IMR-90 (cell line): ENCODE data around the gene SUGCT. TPM values are rescaled to one million over a fixed set of nuclear protein-coding genes. Genes with fewer than 3 reads are reported as not detected.
A peak's percentile ranks its signal among the peaks of the same experiment; 100 is the strongest.

Experiments used
- ATAC-seq: fragments of 200-7000 bp; cut with Tn5 transposase; 2 replicates; pipeline ENCODE4 v1.9.1; 2020; ENCODE audit warnings: low read depth, mild to moderate bottlenecking, moderate library complexity
- BruUV-seq: library from RNA; stranded (reverse); fragments of 400-500 nt; replicated peaks from 2 replicates; lab custom pipeline; 2021; lab: Mats Ljungman, UMichigan
- CTCF ChIA-PET: fragments of 300-600 bp; formaldehyde crosslinking; extraction: SDS; loops from one replicate; lab custom pipeline; 2021; ENCODE audit warnings: antibody characterized with exemption; lab: Yijun Ruan, JAX
- POLR2A ChIA-PET: fragments of 300-600 bp; sonication (Branson Sonifier 250); formaldehyde crosslinking; loops from one replicate; lab custom pipeline; 2022; ENCODE audit warnings: antibody characterized with exemption; ENCODE audit not compliant: unreplicated experiment; lab: Charles Lee
- DNase-seq: peaks from one replicate; pipeline ENCODE4 v3.0.0; 2013
- H2AFZ ChIP-seq: replicated peaks from 2 replicates; pipeline ENCODE3; 2013; ENCODE audit warnings: low read length, mild to moderate bottlenecking; ENCODE audit not compliant: poor library complexity
- H2AK5ac ChIP-seq: 2 replicates; pipeline ENCODE4 v1.6.1; 2013; ENCODE audit warnings: low read depth, low read length, inconsistent platforms
- H2AK9ac ChIP-seq: replicated peaks from 2 replicates; pipeline ENCODE3; 2013; ENCODE audit warnings: mild to moderate bottlenecking, low read depth, low read length, moderate library complexity; ENCODE audit not compliant: poor library complexity
- H2BK120ac ChIP-seq: 2 replicates; pipeline ENCODE4 v1.6.1; 2013; ENCODE audit warnings: low read depth, low read length, inconsistent platforms
- H2BK15ac ChIP-seq: 3 replicates; pipeline ENCODE4 v1.6.1; 2013; ENCODE audit warnings: low read depth, low read length, inconsistent platforms
- H2BK20ac ChIP-seq: 2 replicates; pipeline ENCODE4 v1.6.1; 2013; ENCODE audit warnings: low read depth, mild to moderate bottlenecking, inconsistent platforms, low read length, moderate library complexity
- H2BK5ac ChIP-seq: 2 replicates; pipeline ENCODE4 v1.6.1; 2013; ENCODE audit warnings: mild to moderate bottlenecking, low read depth, low read length, inconsistent platforms; ENCODE audit not compliant: poor library complexity, severe bottlenecking
- H3K14ac ChIP-seq: replicated peaks from 2 replicates; pipeline ENCODE4 v1.6.1; 2013; ENCODE audit warnings: low read depth, low read length, inconsistent platforms
- H3K18ac ChIP-seq: 2 replicates; pipeline ENCODE4 v1.6.1; 2013; ENCODE audit warnings: low read depth, low read length, control low read depth
- H3K23ac ChIP-seq: 2 replicates; pipeline ENCODE4 v1.6.1; 2013; ENCODE audit warnings: low read depth, low read length, inconsistent platforms
- H3K27ac ChIP-seq: 2 replicates; pipeline ENCODE4 v1.5.1; 2013; ENCODE audit warnings: mild to moderate bottlenecking, control low read depth, low read length; ENCODE audit not compliant: insufficient read depth
- H3K27me3 ChIP-seq: 2 replicates; pipeline ENCODE4 v1.6.1; 2013; ENCODE audit warnings: low read length; ENCODE audit not compliant: control insufficient read depth, insufficient read depth
- H3K36me3 ChIP-seq: 2 replicates; pipeline ENCODE4 v1.6.1; 2013; ENCODE audit warnings: low read length, mixed read lengths; ENCODE audit not compliant: control insufficient read depth, insufficient read depth
- H3K4ac ChIP-seq: 2 replicates; pipeline ENCODE4 v1.6.1; 2013; ENCODE audit warnings: low read depth, low read length, inconsistent platforms
- H3K4me1 ChIP-seq: 2 replicates; pipeline ENCODE4 v1.6.1; 2013; ENCODE audit warnings: low read length, mixed read lengths; ENCODE audit not compliant: control insufficient read depth, insufficient read depth
- H3K4me2 ChIP-seq: 2 replicates; pipeline ENCODE4 v1.6.1; 2013; ENCODE audit warnings: low read depth, mild to moderate bottlenecking, control low read depth, low read length, moderate library complexity
- H3K4me3 ChIP-seq: 2 replicates; pipeline ENCODE4 v1.5.1; 2013; ENCODE audit warnings: low read depth, mild to moderate bottlenecking, control low read depth, low read length, moderate library complexity; ENCODE audit not compliant: insufficient read depth
- H3K56ac ChIP-seq: 2 replicates; pipeline ENCODE4 v1.6.1; 2013; ENCODE audit warnings: low read length, inconsistent platforms; ENCODE audit not compliant: insufficient read depth; ENCODE audit errors: extremely low read depth
- H3K79me1 ChIP-seq, 2 experiments: 2 replicates each; pipeline ENCODE4 v1.6.1; 2013; ENCODE audit warnings: low read length in 2 of 2, inconsistent platforms in 1 of 2, low read depth in 1 of 2
- H3K9ac ChIP-seq: 2 replicates; pipeline ENCODE4 v1.6.1; 2013; ENCODE audit warnings: low read depth, low read length, control low read depth
- H3K9me1 ChIP-seq: 2 replicates; pipeline ENCODE4 v1.6.1; 2013; ENCODE audit warnings: low read length, inconsistent platforms; ENCODE audit not compliant: insufficient read depth
- H3K9me3 ChIP-seq: 2 replicates; pipeline ENCODE4 v1.6.1; 2013; ENCODE audit warnings: low read length; ENCODE audit not compliant: control insufficient read depth, insufficient read depth
- H4K20me1 ChIP-seq: 2 replicates; pipeline ENCODE4 v1.6.1; 2013; ENCODE audit warnings: low read length, inconsistent platforms; ENCODE audit not compliant: insufficient read depth
- H4K5ac ChIP-seq: 2 replicates; pipeline ENCODE4 v1.6.1; 2013; ENCODE audit warnings: mild to moderate bottlenecking, low read depth, low read length, control low read depth
- H4K8ac ChIP-seq, 2 experiments: 2 replicates each; pipeline ENCODE4 v1.6.1; 2013; ENCODE audit warnings: low read depth in 2 of 2, low read length in 2 of 2, control low read depth in 1 of 2, inconsistent platforms in 1 of 2
- H4K91ac ChIP-seq: 2 replicates; pipeline ENCODE4 v1.6.1; 2013; ENCODE audit warnings: low read depth, low read length, inconsistent platforms; ENCODE audit not compliant: insufficient read depth
- BHLHE40 ChIP-seq: fragments of 150-350 bp; IDR thresholded peaks from 2 replicates; pipeline ENCODE4 v1.6.1; 2016; ENCODE audit warnings: mild to moderate bottlenecking, low read depth, low read length
- CEBPB ChIP-seq: IDR thresholded peaks from 2 replicates; pipeline ENCODE4 v1.6.1; 2012; ENCODE audit warnings: low read depth, low read length, improper control_type of control experiment
- CHD1 ChIP-seq: IDR thresholded peaks from 2 replicates; pipeline ENCODE4 v1.6.1; 2012; ENCODE audit warnings: low read depth, low read length, improper control_type of control experiment
- CTCF ChIP-seq: conservative IDR thresholded peaks from 2 replicates; pipeline ENCODE4 v1.5.1; 2012; ENCODE audit warnings: mild to moderate bottlenecking, low read depth, low read length, improper control_type of control experiment
- ELK1 ChIP-seq: fragments of 150-350 bp; IDR thresholded peaks from 2 replicates; pipeline ENCODE4 v1.6.1; 2016; ENCODE audit warnings: low read depth, mild to moderate bottlenecking, low read length, moderate library complexity, borderline replicate concordance
- FOS ChIP-seq: fragments of 150-350 bp; IDR thresholded peaks from 2 replicates; pipeline ENCODE4 v1.6.1; 2016; ENCODE audit warnings: low read depth, low read length
- MAFK ChIP-seq: IDR thresholded peaks from 2 replicates; pipeline ENCODE4 v1.6.1; 2012; ENCODE audit warnings: low read depth, low read length, improper control_type of control experiment
- MAZ ChIP-seq: IDR thresholded peaks from 2 replicates; pipeline ENCODE4 v1.6.1; 2012; ENCODE audit warnings: low read depth, mild to moderate bottlenecking, low read length, improper control_type of control experiment, moderate library complexity, borderline replicate concordance
- MXI1 ChIP-seq: IDR thresholded peaks from 2 replicates; pipeline ENCODE4 v1.6.1; 2012; ENCODE audit warnings: low read depth, mild to moderate bottlenecking, low read length, moderate library complexity, borderline replicate concordance
- NFE2L2 ChIP-seq: fragments of 150-350 bp; IDR thresholded peaks from 2 replicates; pipeline ENCODE4 v1.6.1; 2016; ENCODE audit warnings: low read depth, mild to moderate bottlenecking, low read length
- RAD21 ChIP-seq: IDR thresholded peaks from 2 replicates; pipeline ENCODE4 v1.6.1; 2012; ENCODE audit warnings: low read length, improper control_type of control experiment
- RCOR1 ChIP-seq: IDR thresholded peaks from 2 replicates; pipeline ENCODE4 v1.6.1; 2012; ENCODE audit warnings: mild to moderate bottlenecking, low read length, improper control_type of control experiment; ENCODE audit not compliant: insufficient replicate concordance
- RFX5 ChIP-seq: IDR thresholded peaks from 2 replicates; pipeline ENCODE4 v1.8.0; 2012; ENCODE audit warnings: low read depth, mild to moderate bottlenecking, low read length, moderate library complexity
- SMC3 ChIP-seq: fragments of 150-350 bp; IDR thresholded peaks from 2 replicates; pipeline ENCODE4 v1.6.1; 2016; ENCODE audit warnings: low read depth, mild to moderate bottlenecking, antibody characterized with exemption, low read length, moderate library complexity
- USF2 ChIP-seq: fragments of 150-350 bp; IDR thresholded peaks from 2 replicates; pipeline ENCODE4 v1.6.1; 2017; ENCODE audit warnings: mild to moderate bottlenecking, antibody characterized with exemption, low read length, low read depth
- dilution Hi-C: fragments of 300-500 bp; cut with HindIII; formaldehyde crosslinking; loops from one replicate; pipeline ENCODE4 v1.14.3; 2018; ENCODE audit warnings: low sequenced_read_pairs; ENCODE audit not compliant: unreplicated experiment
- in situ Hi-C: fragments of 300-500 bp; cut with MboI; formaldehyde crosslinking; loops from 3 replicates; pipeline ENCODE4 v1.14.3; 2019; ENCODE audit warnings: low sequenced_read_pairs, inconsistent platforms, mixed read lengths
- intact Hi-C: fragments of 100-400 bp; cut with micrococcal nuclease; formaldehyde crosslinking; loops from 2 replicates; pipeline ENCODE4 v1.10.0; 2022
- polyA plus RNA-seq, 3 experiments: library from polyadenylated mRNA; depleted of rRNA; stranded (reverse); fragments of >200 nt; gene quantifications; 2 replicates each; pipeline ENCODE4 v1.2.3, GENCODE V29; 2012; ENCODE audit warnings: low replicate concordance in 1 of 3
- total RNA-seq: library from RNA; depleted of rRNA; stranded (reverse); fragments of >200 nt; gene quantifications from 2 replicates; pipeline ENCODE4 v1.2.3, GENCODE V29; 2012

SUGCT gene
- total and polyA plus RNA-seq, 2 of the 4 experiments (the other 2 are of a cell fraction) = 5.9 to 8.3 TPM

- intact Hi-C loops = loop anchor here (2.0 kb wide), 1 partner anchor 86 kb away; the partner anchor contains the start of genes MPLKIP and SUGCT
- dilution Hi-C loops = no loop called here
- H4K91ac ChIP-seq = peak overlapping the region; percentile 81; the same call in 1 of the 2 replicates
- H2BK5ac ChIP-seq = peak overlapping the region; percentile 98
- H2AK5ac ChIP-seq = no peak overlapping the region
- H3K14ac ChIP-seq = peak overlapping the region; percentile 58; the same call in 1 of the 2 replicates
- DNase-seq = peak; percentile 47
- peak overlapping the region; percentile 93 for H2BK120ac ChIP-seq
- no peaks in the 10 kb centered on the region for H3K9me3 ChIP-seq
- peak overlapping the region; percentile 96 for H3K27ac ChIP-seq
- no TSS peak for BruUV-seq
- H3K56ac ChIP-seq = peak overlapping the region; percentile 76
- no peaks in the 10 kb centered on the region for H3K27me3 ChIP-seq
- ChIA-PET POLR2A (interaction anchor here (0.6 to 0.7 kb wide), 3 partner anchors 86 to 105 kb away, joined by 3 read pairs; partner anchors contain the start of genes MPLKIP and SUGCT), CTCF (interaction anchor here (1.3 kb wide), 1 partner anchor 1485 kb away, joined by 3 read pairs; no protein-coding TSS in a partner anchor)
- H3K18ac ChIP-seq = peak overlapping the region; percentile 73; the same call in 1 of the 2 replicates
- peaks cover 16% of the 10 kb centered on the region for H3K4me1 ChIP-seq
- H3K9ac ChIP-seq = no peak overlapping the region
- no peaks in the 10 kb centered on the region for H4K20me1 ChIP-seq
- H3K79me1 ChIP-seq = peaks cover 0 to 3% of the 10 kb centered on the region in 2 experiments; a peak in 1 of 4 replicates
- H3K9me1 ChIP-seq = peaks cover 13% of the 10 kb centered on the region
- ATAC-seq = peak; percentile 7; the same call in 1 of the 2 replicates
- no peaks in the 10 kb centered on the region for H3K36me3 ChIP-seq
- H2BK15ac ChIP-seq = 0 out of 3 replicates have a peak overlapping the region, but pooled peaks have one; percentile 81
- peak overlapping the region; percentile 89 for H2BK20ac ChIP-seq
- H2AFZ ChIP-seq = no peak overlapping the region
- H3K4me3 ChIP-seq = no peak overlapping the region
- H3K4me2 ChIP-seq = peak overlapping the region; percentile 27; the same call in 1 of the 2 replicates
- H2AK9ac ChIP-seq = no peak overlapping the region
- H3K23ac ChIP-seq = peak overlapping the region; percentile 78
- H4K8ac ChIP-seq = peak overlapping the region; percentile 59 to 85
- in situ Hi-C loops = no loop called here
- H4K5ac ChIP-seq = peak overlapping the region; percentile 14; the same call in 1 of the 2 replicates
- peak overlapping the region; percentile 76 for H3K4ac ChIP-seq
- TF ChIP-seq ELK1 = no peak
- no peak for TF ChIP-seq MXI1
- TF ChIP-seq CEBPB = no peak
- no peak for TF ChIP-seq CTCF
- no peak for TF ChIP-seq USF2
- TF ChIP-seq BHLHE40 = no peak
- no peak for TF ChIP-seq FOS
- TF ChIP-seq MAFK = no peak
- no peak for TF ChIP-seq NFE2L2
- no peak for TF ChIP-seq MAZ
- no peak for TF ChIP-seq RFX5
- no peak for TF ChIP-seq RCOR1
- no peak for TF ChIP-seq CHD1
- TF ChIP-seq RAD21 = no peak
- no peak for TF ChIP-seq SMC3
Measured at GRCh38 chr7:40220421-40220911, 85.7 kb downstream of the SUGCT start.
